Stimulated activated CD4-positive, alpha-beta T cell treated with anti-CD3 and anti-CD28 coated beads, Interleukin-4, amount 100 ng/mL, for 24 hours (primary cell): Measurements from ENCODE around the gene NSUN3.

Source experiments
- DNase-seq: peaks from one replicate; pipeline ENCODE4 v3.0.0-alpha.2; 2020

Gene NSUN3

GRCh38 chr3:94132777-94133176 lies 69.9 kb downstream of the NSUN3 start:
- DNase-seq: no peak

- no peak for DNase-seq
Observed at GRCh38 chr3:94136133-94136532, 73.3 kb downstream of the NSUN3 start.

- no peak for DNase-seq
Observed at GRCh38 chr3:94137377-94137776, 74.5 kb downstream of the NSUN3 start.

- no peak for DNase-seq
Observed at GRCh38 chr3:94146455-94146854, 83.6 kb downstream of the NSUN3 start.

GRCh38 chr3:94147012-94147411 lies 84.2 kb downstream of the NSUN3 start:
- no peak for DNase-seq

- no peak for DNase-seq
Observed at GRCh38 chr3:94150113-94150512, 87.3 kb downstream of the NSUN3 start.

GRCh38 chr3:94156626-94157025 lies 93.8 kb downstream of the NSUN3 start:
- DNase-seq: no peak

- DNase-seq: no peak
Observed at GRCh38 chr3:94158512-94158911, 95.7 kb downstream of the NSUN3 start.

GRCh38 chr3:94159062-94159828 lies 96.4 kb downstream of the NSUN3 start:
- no peak for DNase-seq

GRCh38 chr3:94162700-94163099 lies 99.8 kb downstream of the NSUN3 start:
- peak; percentile 5 for DNase-seq

GRCh38 chr3:94167346-94167745 lies 104.5 kb downstream of the NSUN3 start:
- no peak for DNase-seq

GRCh38 chr3:94167796-94168195 lies 104.9 kb downstream of the NSUN3 start:
- DNase-seq: no peak

GRCh38 chr3:94171954-94172353 lies 109.1 kb downstream of the NSUN3 start:
- DNase-seq: no peak

- no peak for DNase-seq
Observed at GRCh38 chr3:94172695-94173310, 109.9 kb downstream of the NSUN3 start.

GRCh38 chr3:94173673-94174434 lies 111.0 kb downstream of the NSUN3 start:
- no peak for DNase-seq

GRCh38 chr3:94175677-94176076 lies 112.8 kb downstream of the NSUN3 start:
- DNase-seq: no peak

- DNase-seq: no peak
Observed at GRCh38 chr3:94176988-94177745, 114.3 kb downstream of the NSUN3 start.
